PC-3 (cell line): ENCODE data around the gene NTRK1. TPM values are rescaled to one million over a fixed set of nuclear protein-coding genes. Genes with fewer than 3 reads are reported as not detected.

Source experiments
- ATAC-seq: fragments of 200-7000 bp; cut with Tn5 transposase; 2 replicates; pipeline ENCODE4 v1.9.1; 2020; ENCODE audit warnings: mild to moderate bottlenecking, moderate library complexity
- BruUV-seq: library from RNA; stranded (reverse); fragments of 400-500 nt; replicated peaks from 2 replicates; lab custom pipeline; 2021; lab: Mats Ljungman, UMichigan
- CTCF ChIA-PET: fragments of 300-600 bp; sonication (Branson Sonifier 250); formaldehyde crosslinking; loops from one replicate; lab custom pipeline; 2022; ENCODE audit warnings: antibody characterized with exemption; lab: Charles Lee
- POLR2A ChIA-PET: fragments of 300-600 bp; sonication (Branson Sonifier 250); formaldehyde crosslinking; loops from one replicate; lab custom pipeline; 2022; ENCODE audit warnings: antibody characterized with exemption; ENCODE audit not compliant: unreplicated experiment; lab: Charles Lee
- DNase-seq: peaks from one replicate; pipeline ENCODE4 v3.0.0-alpha.2; 2015
- H2AFZ ChIP-seq: fragments of 300-600 bp; sonication (generic); 2 replicates; pipeline ENCODE4 v1.6.0; 2016; ENCODE audit warnings: antibody characterized with exemption, low read length
- H3F3A ChIP-seq: fragments of 300-600 bp; sonication (generic); one replicate; pipeline ENCODE4 v1.6.0; 2017; ENCODE audit warnings: antibody characterized with exemption, low read length, control low read depth, mild to moderate bottlenecking; ENCODE audit not compliant: unreplicated experiment
- H3K27ac ChIP-seq: fragments of 300-600 bp; sonication (generic); 2 replicates; pipeline ENCODE4 v1.5.1; 2016; ENCODE audit warnings: mild to moderate bottlenecking, low read length
- H3K27me3 ChIP-seq: fragments of 300-600 bp; sonication (generic); 2 replicates; pipeline ENCODE4 v1.6.1; 2016; ENCODE audit warnings: low read length, mixed read lengths
- H3K36me3 ChIP-seq: fragments of 300-600 bp; sonication (generic); 2 replicates; pipeline ENCODE4 v1.6.1; 2016; ENCODE audit warnings: low read depth, mixed run types, low read length, mixed read lengths
- H3K4me1 ChIP-seq: fragments of 300-600 bp; sonication (generic); 2 replicates; pipeline ENCODE4 v1.5.1; 2016; ENCODE audit warnings: low read length; ENCODE audit not compliant: insufficient read depth
- H3K4me2 ChIP-seq: fragments of 300-600 bp; sonication (generic); 2 replicates; pipeline ENCODE4 v1.6.0; 2016; ENCODE audit warnings: low read length
- H3K4me3 ChIP-seq: fragments of 300-600 bp; sonication (generic); 2 replicates; pipeline ENCODE4 v1.5.1; 2016; ENCODE audit warnings: mild to moderate bottlenecking, low read length, mixed read lengths
- H3K79me2 ChIP-seq: fragments of 300-600 bp; sonication (generic); 2 replicates; pipeline ENCODE4 v1.6.1; 2017; ENCODE audit warnings: low read length, mixed read lengths
- H3K9ac ChIP-seq: fragments of 300-600 bp; sonication (generic); 2 replicates; pipeline ENCODE4 v1.6.0; 2016; ENCODE audit warnings: mild to moderate bottlenecking, low read length
- H3K9me2 ChIP-seq: fragments of 300-600 bp; sonication (generic); replicated peaks from 2 replicates; pipeline ENCODE4 v1.6.1; 2016; ENCODE audit warnings: mixed run types, low read length, mixed read lengths
- H3K9me3 ChIP-seq: fragments of 300-600 bp; sonication (generic); 2 replicates; pipeline ENCODE4 v1.6.1; 2016; ENCODE audit warnings: low read length, mixed read lengths
- H4K20me1 ChIP-seq: fragments of 300-600 bp; sonication (generic); 2 replicates; pipeline ENCODE4 v1.6.1; 2016; ENCODE audit warnings: low read length, mixed read lengths
- EZH2 ChIP-seq: fragments of 300-600 bp; sonication (generic); IDR thresholded peaks from one replicate; pipeline ENCODE4 v1.6.1; 2017; ENCODE audit warnings: antibody characterized with exemption, mild to moderate bottlenecking, low read length; ENCODE audit not compliant: unreplicated experiment
- EZH2phosphoT487 ChIP-seq: fragments of 300-600 bp; sonication (generic); IDR thresholded peaks from 2 replicates; pipeline ENCODE4 v1.6.1; 2018; ENCODE audit warnings: mild to moderate bottlenecking, antibody characterized with exemption, low read length, borderline replicate concordance
- intact Hi-C: fragments of 100-400 bp; cut with micrococcal nuclease; formaldehyde crosslinking; loops from 2 replicates; pipeline ENCODE4 v1.9.0; 2023
- total RNA-seq: library from RNA; depleted of rRNA; stranded (reverse); fragments of >200 nt; gene quantifications from 2 replicates; pipeline ENCODE4 v1.2.3, GENCODE V29; 2014
- TF ChIP-seq, protein P1 (sequence below): fragments of 300-600 bp; sonication (generic); conservative IDR thresholded peaks from 2 replicates; pipeline ENCODE4 v1.5.1; 2017; ENCODE audit warnings: antibody characterized with exemption, low read depth, mild to moderate bottlenecking, low read length

The NTRK1 gene
- total RNA-seq, 1 experiment from 2014 or later: 0.15 TPM

DNA sequence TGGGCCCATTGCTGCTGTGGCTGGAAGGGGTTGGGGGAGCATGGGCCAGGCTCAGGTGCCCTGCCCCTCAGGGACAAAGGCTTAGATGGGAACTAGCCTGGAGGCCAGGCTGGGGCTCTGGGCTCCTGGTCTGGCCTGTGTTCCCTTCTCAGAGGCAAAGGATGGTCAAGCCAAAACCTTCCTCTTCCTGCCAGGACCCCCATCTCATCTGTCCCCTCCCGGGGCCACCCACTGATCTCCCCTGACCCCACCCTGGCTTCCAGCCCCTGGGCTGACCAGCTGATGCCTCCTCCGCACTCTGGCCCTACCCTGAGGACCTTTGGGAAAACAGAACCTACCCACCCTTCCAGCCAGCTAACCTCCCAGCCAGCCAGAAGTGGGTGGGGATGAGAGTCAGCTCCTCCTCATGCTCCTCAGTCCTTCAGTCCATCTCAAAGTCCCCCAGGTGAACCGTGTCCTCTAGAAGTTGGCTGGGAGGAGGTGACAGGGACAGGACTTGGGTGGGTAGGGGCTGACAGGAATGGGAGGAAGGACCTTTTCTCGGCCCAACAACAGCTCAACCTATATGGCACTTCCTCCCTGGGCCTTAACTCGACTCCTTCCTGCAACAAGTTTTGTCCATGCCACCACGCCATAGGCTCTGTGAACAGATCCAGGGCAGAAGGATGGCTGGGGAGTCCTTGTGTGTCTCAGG lies 40.4 kb downstream of the NTRK1 start:
- intact Hi-C loops: no loop called here
- H3K27ac ChIP-seq: no peak overlapping the region

DNA sequence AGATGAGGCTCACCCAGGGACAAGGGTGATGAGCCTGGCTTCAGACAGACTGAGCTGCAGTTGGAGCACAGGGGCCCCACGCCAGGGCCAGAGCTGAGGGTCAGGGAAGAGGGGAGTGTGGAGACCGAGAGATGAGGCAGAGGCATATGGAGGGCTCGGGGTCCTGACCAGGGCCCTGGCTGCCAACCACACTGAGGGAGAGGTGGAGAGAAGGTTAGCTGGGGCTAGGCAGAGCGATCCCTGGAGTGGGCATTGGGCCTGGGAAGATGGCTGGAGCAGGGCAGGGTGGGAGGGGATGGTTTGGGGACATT lies 40.9 kb downstream of the NTRK1 start:
- no peak for DNase-seq
- BruUV-seq: no TSS peak
- H3K4me1 ChIP-seq: peaks cover 24% of the 10 kb centered on the region
- TF ChIP-seq, protein P1, sequence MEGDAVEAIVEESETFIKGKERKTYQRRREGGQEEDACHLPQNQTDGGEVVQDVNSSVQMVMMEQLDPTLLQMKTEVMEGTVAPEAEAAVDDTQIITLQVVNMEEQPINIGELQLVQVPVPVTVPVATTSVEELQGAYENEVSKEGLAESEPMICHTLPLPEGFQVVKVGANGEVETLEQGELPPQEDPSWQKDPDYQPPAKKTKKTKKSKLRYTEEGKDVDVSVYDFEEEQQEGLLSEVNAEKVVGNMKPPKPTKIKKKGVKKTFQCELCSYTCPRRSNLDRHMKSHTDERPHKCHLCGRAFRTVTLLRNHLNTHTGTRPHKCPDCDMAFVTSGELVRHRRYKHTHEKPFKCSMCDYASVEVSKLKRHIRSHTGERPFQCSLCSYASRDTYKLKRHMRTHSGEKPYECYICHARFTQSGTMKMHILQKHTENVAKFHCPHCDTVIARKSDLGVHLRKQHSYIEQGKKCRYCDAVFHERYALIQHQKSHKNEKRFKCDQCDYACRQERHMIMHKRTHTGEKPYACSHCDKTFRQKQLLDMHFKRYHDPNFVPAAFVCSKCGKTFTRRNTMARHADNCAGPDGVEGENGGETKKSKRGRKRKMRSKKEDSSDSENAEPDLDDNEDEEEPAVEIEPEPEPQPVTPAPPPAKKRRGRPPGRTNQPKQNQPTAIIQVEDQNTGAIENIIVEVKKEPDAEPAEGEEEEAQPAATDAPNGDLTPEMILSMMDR: no peak
- no peak for TF ChIP-seq EZH2
- TF ChIP-seq EZH2phosphoT487: no peak
- H3K4me2 ChIP-seq: no peak overlapping the region
- H3K9me3 ChIP-seq: no peaks in the 10 kb centered on the region
- CTCF ChIA-PET: no interaction called here
- H3K27me3 ChIP-seq: no peaks in the 10 kb centered on the region
- POLR2A ChIA-PET: no interaction called here
- no peaks in the 10 kb centered on the region for H3K9me2 ChIP-seq
- no peaks in the 10 kb centered on the region for H3K79me2 ChIP-seq
- H3F3A ChIP-seq: peaks cover 10% of the 10 kb centered on the region
- ATAC-seq: no peak
- no peak overlapping the region for H3K27ac ChIP-seq
- no peaks in the 10 kb centered on the region for H3K36me3 ChIP-seq
- intact Hi-C loops: no loop called here
- no peak overlapping the region for H2AFZ ChIP-seq
- H3K9ac ChIP-seq: no peak overlapping the region
- no peak overlapping the region for H3K4me3 ChIP-seq
- no peaks in the 10 kb centered on the region for H4K20me1 ChIP-seq

More for the DNA sequence above, 40.4 kb downstream of the NTRK1 start:
- Histone ChIP-seq H3K9me3 (no peaks in the 10 kb centered on the region), H4K20me1 (no peaks in the 10 kb centered on the region), H2AFZ (no peak overlapping the region), H3K4me3 (no peak overlapping the region), H3K79me2 (no peaks in the 10 kb centered on the region), H3K36me3 (no peaks in the 10 kb centered on the region), H3K9ac (no peak overlapping the region), H3F3A (peaks cover 10% of the 10 kb centered on the region), H3K27me3 (no peaks in the 10 kb centered on the region), H3K9me2 (no peaks in the 10 kb centered on the region), H3K4me1 (peaks cover 29% of the 10 kb centered on the region), H3K4me2 (no peak overlapping the region)
- no peak for ATAC-seq
- no peak for DNase-seq
- ChIA-PET POLR2A (no interaction called here), CTCF (no interaction called here)
- BruUV-seq: no TSS peak
- TF ChIP-seq, protein P1: no peak
- TF ChIP-seq EZH2: no peak
- TF ChIP-seq EZH2phosphoT487: no peak
